ENCODE results near the gene ACOT2.

ACOT2 gene

DNA sequence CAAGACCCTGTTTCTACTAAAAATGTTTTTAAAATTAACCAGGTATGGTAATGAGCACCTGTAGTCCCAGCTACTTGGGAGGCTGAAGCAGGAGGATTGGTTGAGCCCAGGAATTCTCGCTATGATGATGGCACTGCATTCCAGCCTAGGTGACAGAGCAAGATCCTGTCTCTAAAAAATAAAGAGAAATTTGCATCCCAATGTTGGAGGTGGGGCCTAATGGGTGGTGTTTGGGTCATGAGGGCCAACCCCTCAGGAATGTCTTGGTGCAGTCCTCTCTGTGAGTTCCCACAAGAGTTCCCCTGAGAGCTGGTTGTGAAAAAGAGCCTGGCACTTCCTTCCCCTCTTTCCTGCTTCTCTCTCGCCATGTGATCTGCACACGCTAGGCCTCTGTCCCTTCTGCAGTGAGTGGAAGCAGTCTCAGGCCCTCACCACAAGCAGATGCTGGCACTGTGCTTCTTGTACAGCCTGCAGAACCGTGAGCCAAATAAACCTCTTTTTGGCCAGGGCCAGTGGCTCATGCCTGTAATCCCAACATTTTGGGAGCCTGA is 54.6 kb downstream of the ACOT2 start:
- no peak for DNase-seq
